Cerebellar cortex (tissue), 1 donor: Measurements from ENCODE around the gene MKRN1.
"Not testable (repeated sequence)": the region's sequence is repeated elsewhere in the genome, so short reads cannot be mapped to it uniquely, and the experiment has no call there.

Experiments
- DNase-seq: peaks from one replicate; pipeline ENCODE4 v3.0.0-alpha.2; 2015; ENCODE audit warnings: low spot score

MKRN1 gene

GRCh38 chr7:140479062-140479738, at the start of gene MKRN1:
Gene MKRN1, minus strand, starts transcription at chr7:140479505. Its CDS starts 161 bp downstream, at chr7:140479344.
- peak; percentile 96 for DNase-seq

- no peak for DNase-seq
Observed at GRCh38 chr7:140526787-140527664, 47.7 kb upstream of the MKRN1 start.

- DNase-seq, result no peak
Observed at GRCh38 chr7:140526214-140526613, 46.9 kb upstream of the MKRN1 start.

- DNase-seq, result no peak
Observed at GRCh38 chr7:140525743-140526142, 46.4 kb upstream of the MKRN1 start.

GRCh38 chr7:140521421-140521820, 42.1 kb upstream of the MKRN1 start:
- DNase-seq, result no peak

- no peak for DNase-seq
Observed at GRCh38 chr7:140519007-140519399, 39.7 kb upstream of the MKRN1 start.

GRCh38 chr7:140518370-140519006, 39.2 kb upstream of the MKRN1 start:
- DNase-seq, result no peak

- peak; percentile 93 for DNase-seq
Observed at GRCh38 chr7:140517546-140518369, 38.5 kb upstream of the MKRN1 start.

- DNase-seq, result no peak
Observed at GRCh38 chr7:140512317-140513000, 33.2 kb upstream of the MKRN1 start.

- no peak for DNase-seq
Observed at GRCh38 chr7:140509789-140510188, 30.5 kb upstream of the MKRN1 start.

GRCh38 chr7:140507556-140507955, 28.3 kb upstream of the MKRN1 start:
- not testable (repeated sequence) for DNase-seq

GRCh38 chr7:140506788-140507464, 27.6 kb upstream of the MKRN1 start:
- peak; percentile 12 for DNase-seq

- DNase-seq, result no peak
Observed at GRCh38 chr7:140501966-140502365, 22.7 kb upstream of the MKRN1 start.

GRCh38 chr7:140497807-140498206, 18.5 kb upstream of the MKRN1 start:
- DNase-seq, result not testable (repeated sequence)

- no peak for DNase-seq
Observed at GRCh38 chr7:140497241-140497769, 18.0 kb upstream of the MKRN1 start.

- no peak for DNase-seq
Observed at GRCh38 chr7:140495514-140496097, 16.3 kb upstream of the MKRN1 start.

GRCh38 chr7:140494867-140495266, 15.6 kb upstream of the MKRN1 start:
- DNase-seq, result no peak

- no peak for DNase-seq
Observed at GRCh38 chr7:140489026-140489359, 9.7 kb upstream of the MKRN1 start.

- no peak for DNase-seq
Observed at GRCh38 chr7:140485500-140486265, 6.4 kb upstream of the MKRN1 start.
